GM13976 (cell line): ENCODE results near the gene FUT8.
A peak's percentile ranks its signal among the peaks of the same experiment; 100 is the strongest.
"Not testable (repeated sequence)": the region's sequence is repeated elsewhere in the genome, so short reads cannot be mapped to it uniquely, and the experiment has no call there.

Experiments
- DNase-seq: peaks from one replicate; pipeline ENCODE4 v3.0.0; 2012; ENCODE audit warnings: low spot score
- CTCF ChIP-seq: IDR thresholded peaks from 2 replicates; pipeline ENCODE4 v1.5.1; 2012; ENCODE audit warnings: borderline replicate concordance, mild to moderate bottlenecking; ENCODE audit not compliant: insufficient read depth; ENCODE audit errors: extremely low read depth, missing control alignments, control extremely low read depth
- in situ Hi-C: fragments of 300-500 bp; cut with MboI; formaldehyde crosslinking; loops from one replicate; pipeline ENCODE4 v1.12.0; 2022; ENCODE audit warnings: low sequenced_read_pairs, mixed read lengths, inconsistent platforms; ENCODE audit not compliant: unreplicated experiment

Gene FUT8

GRCh38 chr14:65632487-65632886 is 220.0 kb downstream of the FUT8 start:
- in situ Hi-C loops: no loop called here
- DNase-seq: no peak

GRCh38 chr14:65633666-65634065 is 221.1 kb downstream of the FUT8 start:
- DNase-seq, in situ Hi-C loops: not testable (repeated sequence)

More at GRCh38 chr14:65632487-65632886, 220.0 kb downstream of the FUT8 start:
- no peak for TF ChIP-seq CTCF

GRCh38 chr14:65637780-65638179 is 225.2 kb downstream of the FUT8 start:
- no peak for TF ChIP-seq CTCF
- DNase-seq: peak; percentile 69
- in situ Hi-C loops: no loop called here

GRCh38 chr14:65639216-65639615 is 226.7 kb downstream of the FUT8 start:
- no peak for DNase-seq
- TF ChIP-seq CTCF: no peak
- in situ Hi-C loops: no loop called here

- no peak for DNase-seq
- no peak for TF ChIP-seq CTCF
- in situ Hi-C loops: no loop called here
Observed at GRCh38 chr14:65650826-65651225, 238.3 kb downstream of the FUT8 start.

GRCh38 chr14:65656554-65656953 is 244.0 kb downstream of the FUT8 start:
- no peak for DNase-seq
- in situ Hi-C loops: no loop called here
- no peak for TF ChIP-seq CTCF

GRCh38 chr14:65658202-65658601 is 245.7 kb downstream of the FUT8 start:
- DNase-seq: no peak

More at GRCh38 chr14:65658202-65658601, 245.7 kb downstream of the FUT8 start:
- in situ Hi-C loops: no loop called here
- TF ChIP-seq CTCF: no peak
